Measurements from ENCODE around the gene CCL5.

DNA sequence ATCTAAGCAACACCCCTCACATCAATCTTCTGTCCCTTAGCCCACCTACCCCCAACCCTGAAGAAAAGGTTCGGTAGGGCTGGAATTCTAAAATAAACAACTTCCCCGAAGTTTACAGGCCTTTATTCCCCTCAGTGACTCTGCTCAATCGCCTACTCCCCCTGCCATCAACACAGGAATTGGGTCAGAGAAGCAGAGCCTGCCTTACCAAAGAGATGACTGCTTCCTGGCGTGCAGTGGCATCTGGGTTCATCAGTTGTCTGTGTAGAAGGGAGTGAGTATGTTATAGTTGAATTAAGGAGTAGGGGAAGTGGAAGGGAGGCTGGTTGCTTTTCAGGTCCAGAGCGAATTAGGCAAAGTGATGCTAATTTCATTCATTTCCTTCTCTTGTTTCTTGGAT is 24.2 kb downstream of the CCL5 start:
- no peak for TF ChIP-seq ARNT (IDR thresholded peaks at IDR 0.05)
- TF ChIP-seq NFRKB (IDR thresholded peaks at IDR 0.05): no peak
- no peak for TF ChIP-seq FOXK2 (IDR thresholded peaks at IDR 0.05)
- TF ChIP-seq TARDBP (IDR thresholded peaks at IDR 0.05): no peak
- TF ChIP-seq FOXA1 (IDR thresholded peaks at IDR 0.05): no peak
- TF ChIP-seq HDGF (IDR thresholded peaks at IDR 0.05; ENCODE audit: borderline replicate concordance): no peak
- TF ChIP-seq BHLHE40 (IDR thresholded peaks at IDR 0.05; ENCODE audit: borderline replicate concordance): no peak
- no peak for TF ChIP-seq SP1 (IDR thresholded peaks at IDR 0.05)
